Thyroid gland (tissue), 4 donors: ENCODE results near the gene OR6B1. TPM values are rescaled to one million over a fixed set of nuclear protein-coding genes. Genes with fewer than 3 reads are reported as not detected.

Experiments used
- DNase-seq, 2 donors: peaks; one replicate each; pipeline ENCODE4 v3.0.0-alpha.2; 2019
- H3K27ac ChIP-seq, 3 donors: fragments of 200-600 bp; sonication (generic); 1 replicate in 2 of 3; 2 replicates in 1 of 3; pipeline ENCODE4 v1.5.1; 2016 to 2019; ENCODE audit warnings: mild to moderate bottlenecking in 1 of 3, moderate library complexity in 1 of 3
- H3K27me3 ChIP-seq: fragments of 200-600 bp; sonication (generic); one replicate; pipeline ENCODE4 v1.5.1; 2019
- H3K36me3 ChIP-seq, 2 donors: fragments of 200-600 bp; sonication (generic); one replicate each; pipeline ENCODE4 v1.5.1; 2016 to 2019
- H3K4me1 ChIP-seq, 2 donors: fragments of 200-600 bp; sonication (generic); one replicate each; pipeline ENCODE4 v1.5.1; 2017 to 2019
- H3K4me3 ChIP-seq, 3 donors: fragments of 200-600 bp; sonication (generic); replicated peaks in 1 of 3; 1 replicate in 2 of 3; 2 replicates in 1 of 3; pipeline ENCODE4 v1.5.1; 2016; ENCODE audit warnings: mild to moderate bottlenecking in 1 of 3
- H3K9me3 ChIP-seq: fragments of 200-600 bp; sonication (generic); one replicate; pipeline ENCODE4 v1.5.1; 2017
- CTCF ChIP-seq, 6 experiments: fragments of 200-600 bp in 3 of 6; fragments of 450-650 bp in 3 of 6; sonication (generic) in 3 of 6; IDR thresholded peaks; one replicate each; pipeline ENCODE4 v1.5.1; 2016 to 2019; ENCODE audit warnings: antibody characterized with exemption in 6 of 6, mild to moderate bottlenecking in 2 of 6, inconsistent platforms in 1 of 6, moderate library complexity in 1 of 6
- POLR2A ChIP-seq, 2 donors: fragments of 450-650 bp; IDR thresholded peaks; one replicate each; pipeline ENCODE4 v1.6.1; 2017; ENCODE audit warnings: antibody characterized with exemption in 2 of 2, mild to moderate bottlenecking in 2 of 2, moderate library complexity in 1 of 2
- WGBS, 2 donors: methylation state at CpG; one replicate each; pipeline ENCODE4 v1.1.5; 2017; 5-methylcytosine and 5-hydroxymethylcytosine counted together
- intact Hi-C: fragments of 100-400 bp; cut with DNase I; formaldehyde crosslinking; loops from one replicate; pipeline ENCODE4 v1.15.1; 2023
- total RNA-seq, 4 donors: library from RNA; depleted of rRNA; stranded (reverse); fragments of >200 nt; gene quantifications; one replicate each; pipeline ENCODE4 v1.2.3, GENCODE V29; 2016

Gene OR6B1
- total RNA-seq, 4 donors from 2014 or later, result not detected

GRCh38 chr7:143960813-143961610 is 39.1 kb upstream of the OR6B1 start:
- Histone ChIP-seq H3K4me1 (no peaks in the 10 kb centered on the region), H3K27ac (no peak overlapping the region), H3K4me3 (no peak overlapping the region), H3K36me3 (no peaks in the 10 kb centered on the region), H3K9me3 (no peaks in the 10 kb centered on the region), H3K27me3 (no peaks in the 10 kb centered on the region)
- DNase-seq, result no peak
- TF ChIP-seq POLR2A (IDR thresholded peaks at IDR 0.05), result no peak
- no peak for TF ChIP-seq CTCF (IDR thresholded peaks at IDR 0.05)
- WGBS, 2 donors, result 78 to 80% methylated on average over 5 of the region's 5 CpGs
- intact Hi-C loops, result no loop called here

DNA sequence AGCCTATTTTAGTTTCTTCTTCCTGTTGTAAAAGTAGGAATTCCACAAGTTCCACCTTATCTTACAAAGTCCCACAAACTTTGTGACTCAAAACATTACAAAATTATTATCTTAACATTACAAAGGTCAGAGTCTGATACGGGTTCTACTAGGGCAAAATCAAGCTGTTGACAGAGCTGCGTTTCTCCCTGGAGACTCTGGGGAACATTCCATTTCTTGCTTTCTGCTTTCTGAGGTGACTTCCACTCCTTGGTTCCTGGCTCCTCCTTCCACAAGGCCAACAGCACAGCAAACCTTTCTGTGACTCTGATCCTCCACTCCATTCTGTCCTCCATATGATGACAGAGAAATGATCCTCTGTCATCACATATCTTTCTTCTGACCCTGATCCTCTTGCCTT is 34.8 kb upstream of the OR6B1 start:
- Histone ChIP-seq H3K36me3 (no peaks in the 10 kb centered on the region), H3K9me3 (no peaks in the 10 kb centered on the region), H3K27ac (no peak overlapping the region), H3K4me3 (no peak overlapping the region), H3K27me3 (no peaks in the 10 kb centered on the region), H3K4me1 (no peaks in the 10 kb centered on the region)
- intact Hi-C loops, result no loop called here
- DNase-seq, result no peak
- TF ChIP-seq POLR2A (IDR thresholded peaks at IDR 0.05) (no peak), CTCF (IDR thresholded peaks at IDR 0.05) (no peak)
- WGBS, 2 donors, result 57 to 65% methylated on average over 2 of the region's 2 CpGs

GRCh38 chr7:143967398-143967797 is 32.7 kb upstream of the OR6B1 start:
- TF ChIP-seq CTCF (IDR thresholded peaks at IDR 0.05) (no peak), POLR2A (IDR thresholded peaks at IDR 0.05) (no peak)
- WGBS, 2 donors, result 83 to 87% methylated on average over 4 of the region's 4 CpGs
- Histone ChIP-seq H3K36me3 (no peaks in the 10 kb centered on the region), H3K9me3 (no peaks in the 10 kb centered on the region), H3K4me3 (no peak overlapping the region), H3K27ac (no peak overlapping the region), H3K27me3 (no peaks in the 10 kb centered on the region), H3K4me1 (no peaks in the 10 kb centered on the region)
- no peak for DNase-seq
- intact Hi-C loops, result no loop called here

DNA sequence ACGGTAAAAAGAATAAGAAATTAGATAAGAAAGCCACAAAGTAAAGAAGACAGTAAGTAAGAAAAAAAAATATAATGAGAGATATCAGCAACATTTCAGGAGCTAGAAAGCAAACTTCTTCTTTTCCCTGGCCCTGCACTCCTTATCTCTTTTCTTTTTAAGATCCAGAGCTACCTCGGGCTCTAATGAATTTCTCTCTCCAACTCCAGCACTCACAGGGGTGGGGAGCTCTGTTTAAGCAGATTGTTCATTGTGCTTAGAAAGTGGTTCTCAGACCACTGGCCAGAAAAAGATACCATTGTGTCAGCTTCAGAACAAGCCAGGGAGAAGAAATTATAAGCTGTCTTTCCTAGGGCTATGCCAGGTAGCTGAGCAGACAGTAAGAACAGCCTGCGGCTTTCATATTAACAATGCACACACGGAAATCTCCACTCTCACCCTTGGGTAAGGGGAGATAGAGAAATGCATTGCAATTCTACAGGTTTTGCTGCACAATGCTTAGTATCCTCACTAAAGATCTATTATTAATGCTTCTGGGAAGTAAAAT is 26.2 kb upstream of the OR6B1 start:
- no peak for TF ChIP-seq CTCF (IDR thresholded peaks at IDR 0.05)
- TF ChIP-seq POLR2A (IDR thresholded peaks at IDR 0.05), result no peak
- Histone ChIP-seq H3K27ac (no peak overlapping the region), H3K9me3 (no peaks in the 10 kb centered on the region), H3K36me3 (no peaks in the 10 kb centered on the region), H3K4me3 (no peak overlapping the region), H3K4me1 (no peaks in the 10 kb centered on the region), H3K27me3 (no peaks in the 10 kb centered on the region)
- intact Hi-C loops, result no loop called here
- DNase-seq, result no peak
- 63 to 76% methylated on average over 4 of the region's 4 CpGs for WGBS, 2 donors

DNA sequence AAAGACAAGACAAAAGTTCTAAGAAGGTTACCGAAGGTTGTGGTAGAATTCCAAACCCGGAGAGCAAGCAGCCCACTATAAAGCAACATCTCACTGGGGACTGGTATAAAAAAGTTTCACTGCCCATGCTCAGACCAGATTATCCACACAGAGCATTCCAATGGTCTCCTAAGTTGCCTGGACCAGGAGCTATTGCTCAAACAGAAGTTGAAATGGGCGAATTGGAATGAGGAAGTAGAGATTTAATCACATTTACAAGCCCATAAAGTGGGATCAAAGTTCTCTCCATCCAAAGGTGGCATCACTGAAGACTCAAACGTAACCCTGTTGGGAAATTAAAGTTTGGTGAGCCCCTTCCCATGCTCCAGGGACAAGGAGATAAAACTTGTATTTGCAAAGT is 25.7 kb upstream of the OR6B1 start:
- H3K9me3 ChIP-seq, result no peaks in the 10 kb centered on the region
- 83 to 86% methylated on average over 4 of the region's 4 CpGs for WGBS, 2 donors
- intact Hi-C loops, result no loop called here
- TF ChIP-seq CTCF (IDR thresholded peaks at IDR 0.05) (no peak), POLR2A (IDR thresholded peaks at IDR 0.05) (no peak)
- no peak overlapping the region for H3K27ac ChIP-seq
- no peak overlapping the region for H3K4me3 ChIP-seq
- DNase-seq, result no peak
- no peaks in the 10 kb centered on the region for H3K27me3 ChIP-seq
- H3K36me3 ChIP-seq, result no peaks in the 10 kb centered on the region
- no peaks in the 10 kb centered on the region for H3K4me1 ChIP-seq
